Memory B cell (primary cell): ENCODE results near the gene LRRTM2.
A peak's percentile ranks its signal among the peaks of the same experiment; 100 is the strongest.

Source experiments
- ATAC-seq: fragments of 150-1000 bp; cut with Tn5 transposase; 2 replicates; pipeline ENCODE4 v1.10.0; 2021; ENCODE audit warnings: low read depth, mild to moderate bottlenecking, moderate library complexity
- DNase-seq, 2 donors: peaks; one replicate each; pipeline ENCODE4 v3.0.0; 2022; ENCODE audit warnings: low spot score in 2 of 2
- H3K27ac Mint-ChIP-seq: one replicate; pipeline ENCODE4 v1.8.0; 2022; ENCODE audit warnings: mild to moderate bottlenecking, moderate library complexity, mixed read lengths
- H3K27me3 Mint-ChIP-seq: one replicate; pipeline ENCODE4 v1.8.0; 2022; ENCODE audit warnings: mixed read lengths
- H3K36me3 Mint-ChIP-seq: one replicate; pipeline ENCODE4 v1.8.0; 2022; ENCODE audit warnings: mild to moderate bottlenecking, mixed read lengths
- H3K4me1 Mint-ChIP-seq: one replicate; pipeline ENCODE4 v1.8.0; 2022; ENCODE audit warnings: mixed read lengths
- H3K4me3 Mint-ChIP-seq: one replicate; pipeline ENCODE4 v1.8.0; 2022; ENCODE audit warnings: mild to moderate bottlenecking, moderate library complexity, mixed read lengths
- H3K9me3 Mint-ChIP-seq: one replicate; pipeline ENCODE4 v1.8.0; 2022; ENCODE audit warnings: mixed read lengths

The LRRTM2 gene

GRCh38 chr5:138873466-138874221 lies 1.5 kb downstream of the LRRTM2 start:
- no peak overlapping the region for H3K27ac Mint-ChIP-seq
- no peak overlapping the region for H3K4me3 Mint-ChIP-seq
- H3K9me3 Mint-ChIP-seq, result no peaks in the 10 kb centered on the region
- DNase-seq (no peak), ATAC-seq (no peak)
- H3K27me3 Mint-ChIP-seq, result no peaks in the 10 kb centered on the region
- H3K36me3 Mint-ChIP-seq, result peaks cover 22% of the 10 kb centered on the region
- peaks cover 5% of the 10 kb centered on the region for H3K4me1 Mint-ChIP-seq

GRCh38 chr5:138872841-138873465 lies 2.2 kb downstream of the LRRTM2 start:
- H3K4me3 Mint-ChIP-seq, result no peak overlapping the region
- H3K36me3 Mint-ChIP-seq, result peaks cover 22% of the 10 kb centered on the region
- DNase-seq, result no peak
- H3K9me3 Mint-ChIP-seq, result no peaks in the 10 kb centered on the region
- no peak overlapping the region for H3K27ac Mint-ChIP-seq
- H3K4me1 Mint-ChIP-seq, result peaks cover 5% of the 10 kb centered on the region
- no peak for ATAC-seq
- no peaks in the 10 kb centered on the region for H3K27me3 Mint-ChIP-seq

- H3K27me3 Mint-ChIP-seq, result no peaks in the 10 kb centered on the region
- no peak for ATAC-seq
- H3K4me1 Mint-ChIP-seq, result peaks cover 5% of the 10 kb centered on the region
- no peak for DNase-seq
- peak overlapping the region; percentile 78 for H3K27ac Mint-ChIP-seq
- H3K36me3 Mint-ChIP-seq, result peaks cover 15% of the 10 kb centered on the region
- H3K9me3 Mint-ChIP-seq, result no peaks in the 10 kb centered on the region
- H3K4me3 Mint-ChIP-seq, result no peak overlapping the region
Measured at GRCh38 chr5:138870611-138871010, 4.5 kb downstream of the LRRTM2 start.

- DNase-seq, result no peak
- Mint-ChIP-seq H3K36me3 (peaks cover 9% of the 10 kb centered on the region), H3K4me3 (no peak overlapping the region), H3K27ac (no peak overlapping the region), H3K9me3 (no peaks in the 10 kb centered on the region), H3K27me3 (no peaks in the 10 kb centered on the region), H3K4me1 (peaks cover 5% of the 10 kb centered on the region)
- no peak for ATAC-seq
Measured at GRCh38 chr5:138869763-138870500, 5.2 kb downstream of the LRRTM2 start.

- Mint-ChIP-seq H3K4me3 (no peak overlapping the region), H3K9me3 (no peaks in the 10 kb centered on the region), H3K36me3 (peaks cover 11% of the 10 kb centered on the region), H3K27me3 (no peaks in the 10 kb centered on the region), H3K27ac (no peak overlapping the region), H3K4me1 (peaks cover 5% of the 10 kb centered on the region)
- DNase-seq, result no peak
- ATAC-seq, result no peak
Measured at GRCh38 chr5:138869038-138869437, 6.1 kb downstream of the LRRTM2 start.

- Mint-ChIP-seq H3K27ac (no peak overlapping the region), H3K4me3 (no peak overlapping the region), H3K4me1 (peaks cover 5% of the 10 kb centered on the region), H3K36me3 (peaks cover 19% of the 10 kb centered on the region), H3K27me3 (no peaks in the 10 kb centered on the region), H3K9me3 (peaks cover 2% of the 10 kb centered on the region)
- ATAC-seq, result no peak
- no peak for DNase-seq
Measured at GRCh38 chr5:138867011-138867410, 8.1 kb downstream of the LRRTM2 start.

GRCh38 chr5:138853132-138853531 lies 22.0 kb downstream of the LRRTM2 start:
- no peak overlapping the region for H3K27ac Mint-ChIP-seq
- no peak for ATAC-seq
- no peaks in the 10 kb centered on the region for H3K27me3 Mint-ChIP-seq
- peaks cover 1% of the 10 kb centered on the region for H3K9me3 Mint-ChIP-seq
- no peak overlapping the region for H3K4me3 Mint-ChIP-seq
- H3K4me1 Mint-ChIP-seq, result peaks cover 11% of the 10 kb centered on the region
- peaks cover 8% of the 10 kb centered on the region for H3K36me3 Mint-ChIP-seq
- no peak for DNase-seq

- ATAC-seq (no peak), DNase-seq (no peak)
- no peaks in the 10 kb centered on the region for H3K27me3 Mint-ChIP-seq
- H3K4me3 Mint-ChIP-seq, result no peak overlapping the region
- peaks cover 8% of the 10 kb centered on the region for H3K36me3 Mint-ChIP-seq
- H3K27ac Mint-ChIP-seq, result no peak overlapping the region
- H3K9me3 Mint-ChIP-seq, result peaks cover 1% of the 10 kb centered on the region
- H3K4me1 Mint-ChIP-seq, result peaks cover 11% of the 10 kb centered on the region
Measured at GRCh38 chr5:138850865-138851435, 24.2 kb downstream of the LRRTM2 start.

GRCh38 chr5:138849882-138850281 lies 25.3 kb downstream of the LRRTM2 start:
- Mint-ChIP-seq H3K27ac (no peak overlapping the region), H3K36me3 (peaks cover 6% of the 10 kb centered on the region), H3K4me3 (no peak overlapping the region), H3K27me3 (no peaks in the 10 kb centered on the region), H3K9me3 (peaks cover 1% of the 10 kb centered on the region), H3K4me1 (peaks cover 16% of the 10 kb centered on the region)
- DNase-seq, result no peak
- ATAC-seq, result no peak

- DNase-seq, result no peak
- H3K27ac Mint-ChIP-seq, result no peak overlapping the region
Measured at GRCh38 chr5:138849439-138849838, 25.7 kb downstream of the LRRTM2 start.

GRCh38 chr5:138844812-138845513 lies 30.2 kb downstream of the LRRTM2 start:
- Mint-ChIP-seq H3K4me1 (peaks cover 14% of the 10 kb centered on the region), H3K9me3 (no peaks in the 10 kb centered on the region), H3K27ac (no peak overlapping the region), H3K36me3 (peaks cover 2% of the 10 kb centered on the region), H3K4me3 (no peak overlapping the region), H3K27me3 (no peaks in the 10 kb centered on the region)
- ATAC-seq, result no peak
- no peak for DNase-seq

More at GRCh38 chr5:138849439-138849838, 25.7 kb downstream of the LRRTM2 start:
- H3K4me3 Mint-ChIP-seq, result no peak overlapping the region
- H3K36me3 Mint-ChIP-seq, result peaks cover 6% of the 10 kb centered on the region
- H3K9me3 Mint-ChIP-seq, result peaks cover 1% of the 10 kb centered on the region
- H3K27me3 Mint-ChIP-seq, result no peaks in the 10 kb centered on the region
- peaks cover 16% of the 10 kb centered on the region for H3K4me1 Mint-ChIP-seq
- ATAC-seq, result no peak

GRCh38 chr5:138844125-138844461 lies 31.0 kb downstream of the LRRTM2 start:
- no peaks in the 10 kb centered on the region for H3K27me3 Mint-ChIP-seq
- H3K4me3 Mint-ChIP-seq, result no peak overlapping the region
- H3K4me1 Mint-ChIP-seq, result peaks cover 17% of the 10 kb centered on the region
- DNase-seq, result no peak
- ATAC-seq, result no peak
- H3K36me3 Mint-ChIP-seq, result peaks cover 2% of the 10 kb centered on the region
- H3K27ac Mint-ChIP-seq, result no peak overlapping the region
- H3K9me3 Mint-ChIP-seq, result no peaks in the 10 kb centered on the region

- no peaks in the 10 kb centered on the region for H3K9me3 Mint-ChIP-seq
- DNase-seq (no peak), ATAC-seq (no peak)
- peaks cover 17% of the 10 kb centered on the region for H3K4me1 Mint-ChIP-seq
- H3K36me3 Mint-ChIP-seq, result peaks cover 2% of the 10 kb centered on the region
- H3K27ac Mint-ChIP-seq, result peak overlapping the region; percentile 7
- no peaks in the 10 kb centered on the region for H3K27me3 Mint-ChIP-seq
- H3K4me3 Mint-ChIP-seq, result no peak overlapping the region
Measured at GRCh38 chr5:138843316-138844124, 31.6 kb downstream of the LRRTM2 start.
